ENCODE measurements around the gene ABCF2. TPM values are rescaled to one million over a fixed set of nuclear protein-coding genes. Genes with fewer than 3 reads are reported as not detected.

The ABCF2 gene
- polyA plus RNA-seq, 1 of the 3 experiments (the other 2 are of a cell fraction) = 75.4 TPM

GRCh38 chr7:151232091-151232916 is 5.3 kb upstream of the ABCF2 start, which contains the start of gene CHPF2:
TSS of gene CHPF2 (plus strand) at chr7:151232483. CDS start at chr7:151234012, 1,529 bp downstream.
- peak within 1 kb of the TSS; percentile 94 for H3K4me2 ChIP-seq
- peaks cover 26 to 34% of the 10 kb centered on the region in 2 experiments for H3K36me3 ChIP-seq (replicated peaks in 1 of 2; ENCODE audit: control insufficient read depth in 1 of 2, insufficient read depth in 2 of 2, low read length in 1 of 2)
- no peaks in the 10 kb centered on the region for H3K9me3 ChIP-seq
- peak within 1 kb of the TSS; percentile 97 for H3K9ac ChIP-seq
- DNase-seq = peak; percentile 99
- CTCF ChIA-PET = interaction anchor here (1.2 to 7.7 kb wide), 4 partner anchors 13 to 108 kb away, joined by 3 to 122 read pairs (median 4); partner anchors contain the start of gene GBX1
- H3K27me3 ChIP-seq (ENCODE audit: insufficient read depth) = no peaks in the 10 kb centered on the region
- H3K27ac ChIP-seq (ENCODE audit: low read depth in 2 of 2, low read length in 1 of 2) = peak within 1 kb of the TSS; percentile 84 to 91
- H3K79me2 ChIP-seq (ENCODE audit: insufficient read depth) = peaks cover 55% of the 10 kb centered on the region
- peaks cover 9 to 26% of the 10 kb centered on the region in 2 experiments for H3K4me1 ChIP-seq (ENCODE audit: control insufficient read depth in 1 of 2, insufficient read depth in 2 of 2, low read depth in 1 of 2, low read length in 1 of 2)
- H2AFZ ChIP-seq (ENCODE audit: low read depth) = peak within 1 kb of the TSS; percentile 76
- no peaks in the 10 kb centered on the region for H3K9me2 ChIP-seq
- 2% methylated on average over 51 of the region's 79 CpGs for WGBS (ENCODE audit: low lambda C conversion rate)
- POLR2A ChIA-PET = interaction anchor here (1.0 to 2.1 kb wide), 7 partner anchors 11 to 204 kb away, joined by 3 to 18 read pairs (median 5); partner anchors contain the start of genes ABCB8, FASTK and SMARCD3
- H3F3A ChIP-seq (replicated peaks; ENCODE audit: insufficient read depth) = peaks cover 14% of the 10 kb centered on the region
- peak within 1 kb of the TSS; percentile 95 to 100 for H3K4me3 ChIP-seq (ENCODE audit: low read depth in 2 of 2, low read length in 1 of 2)
- peaks cover 42% of the 10 kb centered on the region for H4K20me1 ChIP-seq (ENCODE audit: insufficient read depth)
- TF ChIP-seq USF1 (IDR thresholded peaks at IDR 0.05; ENCODE audit: borderline replicate concordance, low read depth) (no peak), ZBTB33 (IDR thresholded peaks at IDR 0.05; ENCODE audit: borderline replicate concordance, low read depth) (peak; percentile 55; the same call in 1 of the 2 replicates), RCOR1 (IDR thresholded peaks at IDR 0.05; ENCODE audit: low read length) (no peak), ELF1 (IDR thresholded peaks at IDR 0.05) (peak; percentile 93), MAX (IDR thresholded peaks at IDR 0.05; ENCODE audit: low read depth) (peak; percentile 62; the same call in 1 of the 2 replicates), SMC3 (IDR thresholded peaks at IDR 0.05; ENCODE audit: low read depth, low read length) (no peak; the same call in 1 of the 2 replicates), GABPA (IDR thresholded peaks at IDR 0.05; ENCODE audit: low read depth) (peak; percentile 92), EP300 (IDR thresholded peaks at IDR 0.05; ENCODE audit: borderline replicate concordance in 1 of 2, low read depth in 1 of 2, low read length in 1 of 2) (no peak), MEF2A (IDR thresholded peaks at IDR 0.05; ENCODE audit: borderline replicate concordance, low read depth) (no peak), IRF3 (IDR thresholded peaks at IDR 0.05; ENCODE audit: low read depth, low read length) (no peak), CHD2 (IDR thresholded peaks at IDR 0.05; ENCODE audit: low read length, partially characterized antibody) (peak; percentile 44), USF2 (IDR thresholded peaks at IDR 0.05; ENCODE audit: borderline replicate concordance, low read depth, low read length) (no peak), NRF1 (IDR thresholded peaks at IDR 0.05; ENCODE audit: low read depth, low read length) (no peak), RXRA (IDR thresholded peaks at IDR 0.05; ENCODE audit: borderline replicate concordance, low read depth) (no peak), JUND (IDR thresholded peaks at IDR 0.05) (no peak), POLR2AphosphoS5 (IDR thresholded peaks at IDR 0.05; ENCODE audit: low read depth, low read length) (peak; percentile 95), FOXJ3 (CRISPR knock-in tag; IDR thresholded peaks at IDR 0.05) (0 out of 2 replicates have a peak, but pooled peaks have one; percentile 53), CTCF (IDR thresholded peaks at IDR 0.05) (0 out of 2 replicates have a peak, but pooled peaks have one; percentile 11), MXI1 (IDR thresholded peaks at IDR 0.05; ENCODE audit: low read depth, low read length) (peak; percentile 95), TEAD4 (IDR thresholded peaks at IDR 0.05; ENCODE audit: borderline replicate concordance, insufficient read depth) (no peak), PBX3 (IDR thresholded peaks at IDR 0.05) (peak; percentile 99), GATA2 (CRISPR knock-in tag; IDR thresholded peaks at IDR 0.05) (no peak), SIN3A (IDR thresholded peaks at IDR 0.05; ENCODE audit: borderline replicate concordance, low read depth, low read length) (peak; percentile 81; the same call in 1 of the 2 replicates), RAD21 (IDR thresholded peaks at IDR 0.05; ENCODE audit: low read length) (no peak)

Measured in SK-N-SH (cell line).